GM10847 (cell line): ENCODE measurements around the gene ITSN2.

ENCODE experiments used
- POLR2A ChIP-seq: IDR thresholded peaks from 2 replicates; pipeline ENCODE4 v1.6.1; 2011; ENCODE audit not compliant: insufficient read length; ENCODE audit errors: extremely low read depth

The ITSN2 gene

GRCh38 chr2:24211408-24211807 lies 148.9 kb downstream of the ITSN2 start:
- TF ChIP-seq POLR2A = no peak

- no peak for TF ChIP-seq POLR2A
These were observed 149.6 kb downstream of the ITSN2 start for GRCh38 chr2:24210723-24211122.

GRCh38 chr2:24210106-24210455 lies 150.3 kb downstream of the ITSN2 start:
- no peak for TF ChIP-seq POLR2A

GRCh38 chr2:24209389-24210105 lies 150.8 kb downstream of the ITSN2 start:
- TF ChIP-seq POLR2A = no peak

- TF ChIP-seq POLR2A = no peak
These were observed 151.8 kb downstream of the ITSN2 start for GRCh38 chr2:24208490-24208889.

- no peak for TF ChIP-seq POLR2A
These were observed 153.0 kb downstream of the ITSN2 start for GRCh38 chr2:24207359-24207758.

GRCh38 chr2:24206714-24207113 lies 153.6 kb downstream of the ITSN2 start:
- TF ChIP-seq POLR2A = no peak

GRCh38 chr2:24206242-24206641 lies 154.1 kb downstream of the ITSN2 start:
- TF ChIP-seq POLR2A = no peak

GRCh38 chr2:24205131-24205530 lies 155.2 kb downstream of the ITSN2 start:
- no peak for TF ChIP-seq POLR2A

- TF ChIP-seq POLR2A = no peak
These were observed 155.8 kb downstream of the ITSN2 start for GRCh38 chr2:24204505-24204904.

- no peak for TF ChIP-seq POLR2A
These were observed 156.6 kb downstream of the ITSN2 start for GRCh38 chr2:24203787-24204150.

GRCh38 chr2:24203029-24203786 lies 157.1 kb downstream of the ITSN2 start:
- no peak for TF ChIP-seq POLR2A

GRCh38 chr2:24200799-24201198 lies 159.5 kb downstream of the ITSN2 start:
- no peak for TF ChIP-seq POLR2A

- no peak for TF ChIP-seq POLR2A
These were observed 160.3 kb downstream of the ITSN2 start for GRCh38 chr2:24199968-24200590.

- no peak for TF ChIP-seq POLR2A
These were observed 168.5 kb downstream of the ITSN2 start for GRCh38 chr2:24191848-24192247.

GRCh38 chr2:24191156-24191555 lies 169.2 kb downstream of the ITSN2 start:
- TF ChIP-seq POLR2A = no peak
